GM12801 (cell line): Measurements from ENCODE around the gene FAM222B.

Experiments used
- CTCF ChIP-seq: IDR thresholded peaks from one replicate; pipeline ENCODE4 v1.5.1; 2011; ENCODE audit warnings: control low read depth; ENCODE audit not compliant: insufficient read length; ENCODE audit errors: extremely low read depth

The FAM222B gene

GRCh38 chr17:28747051-28747691 is 95.4 kb downstream of the FAM222B start:
- TF ChIP-seq CTCF = no peak

- no peak for TF ChIP-seq CTCF
Observed at GRCh38 chr17:28746611-28747050, 96.0 kb downstream of the FAM222B start.

GRCh38 chr17:28745786-28746411 is 96.7 kb downstream of the FAM222B start:
- TF ChIP-seq CTCF = no peak

- no peak for TF ChIP-seq CTCF
Observed at GRCh38 chr17:28744972-28745785, 97.4 kb downstream of the FAM222B start.

GRCh38 chr17:28744104-28744971 is 98.3 kb downstream of the FAM222B start:
- no peak for TF ChIP-seq CTCF

- TF ChIP-seq CTCF = no peak
Observed at GRCh38 chr17:28743243-28744103, 99.1 kb downstream of the FAM222B start, which contains the start of gene TRAF4. Gene TRAF4, plus strand, starts transcription at chr17:28744011. Its CDS starts 102 bp downstream, at chr17:28744113.
